HG03460 (cell line): ENCODE results near the gene STX12.
"Not testable (repeated sequence)": the region's sequence is repeated elsewhere in the genome, so short reads cannot be mapped to it uniquely, and the experiment has no call there.

ENCODE experiments used
- ATAC-seq: cut with Tn5 transposase; IDR thresholded peaks from one replicate; pipeline ENCODE4 v1.9.1; 2021; ENCODE audit not compliant: unreplicated experiment

The STX12 gene

GRCh38 chr1:27829339-27829960, 56.4 kb downstream of the STX12 start:
- ATAC-seq, result not testable (repeated sequence)

GRCh38 chr1:27830621-27831440, 57.8 kb downstream of the STX12 start, which contains the start of gene PPP1R8:
Gene PPP1R8, plus strand, starts transcription at chr1:27830782. Its CDS starts 54 bp downstream, at chr1:27830836.
- peak; percentile 89 for ATAC-seq

- no peak for ATAC-seq
Measured at GRCh38 chr1:27831568-27832410, 58.8 kb downstream of the STX12 start.

GRCh38 chr1:27832762-27833161, 59.7 kb downstream of the STX12 start:
- no peak for ATAC-seq

DNA sequence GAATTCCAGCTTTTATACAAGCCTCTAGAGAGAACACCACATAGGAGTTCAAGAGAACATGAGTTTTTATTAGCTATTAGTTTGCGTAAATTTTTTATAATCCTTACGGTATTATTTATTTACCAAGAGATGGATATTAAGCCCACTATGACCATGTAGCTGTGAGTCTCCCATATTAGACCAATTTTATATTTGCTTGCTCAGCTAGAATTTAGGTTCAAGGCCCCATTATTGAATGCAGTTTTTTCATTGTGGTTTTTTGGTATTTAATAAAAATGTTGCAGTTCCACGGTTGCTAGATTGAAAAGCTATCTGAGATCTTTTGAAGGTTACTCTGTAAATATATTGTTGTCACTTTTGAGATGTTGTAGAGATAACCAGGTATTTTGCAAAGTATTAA, 60.5 kb downstream of the STX12 start:
- ATAC-seq, result no peak

GRCh38 chr1:27835046-27835445, 62.0 kb downstream of the STX12 start:
- no peak for ATAC-seq

DNA sequence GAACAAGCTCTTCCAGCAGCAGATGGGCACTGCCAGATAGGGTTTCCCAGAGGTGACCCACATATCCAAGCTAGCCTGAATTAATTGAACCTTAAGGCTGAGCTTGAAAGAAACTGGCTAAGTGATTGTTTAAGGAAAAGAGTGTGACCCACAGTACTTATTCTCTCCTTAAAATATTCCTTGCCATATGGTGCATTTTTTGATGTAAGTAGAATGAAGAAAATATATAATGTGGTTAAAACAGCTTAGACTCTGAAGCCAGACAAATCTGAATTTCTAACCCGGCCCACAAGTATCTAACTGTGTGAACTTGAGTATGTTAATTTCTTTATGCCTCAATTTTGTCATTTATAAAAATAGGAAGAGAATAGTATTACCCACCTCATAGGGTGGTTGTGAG, 62.5 kb downstream of the STX12 start:
- no peak for ATAC-seq

- no peak for ATAC-seq
Measured at GRCh38 chr1:27849951-27850350, 76.9 kb downstream of the STX12 start.

- ATAC-seq, result no peak
Measured at GRCh38 chr1:27855085-27855484, 82.1 kb downstream of the STX12 start.

GRCh38 chr1:27856561-27857343, 83.7 kb downstream of the STX12 start:
- no peak for ATAC-seq

GRCh38 chr1:27857552-27857951, 84.5 kb downstream of the STX12 start:
- ATAC-seq, result not testable (repeated sequence)

GRCh38 chr1:27858072-27858948, 85.3 kb downstream of the STX12 start:
- peak; percentile 64 for ATAC-seq

DNA sequence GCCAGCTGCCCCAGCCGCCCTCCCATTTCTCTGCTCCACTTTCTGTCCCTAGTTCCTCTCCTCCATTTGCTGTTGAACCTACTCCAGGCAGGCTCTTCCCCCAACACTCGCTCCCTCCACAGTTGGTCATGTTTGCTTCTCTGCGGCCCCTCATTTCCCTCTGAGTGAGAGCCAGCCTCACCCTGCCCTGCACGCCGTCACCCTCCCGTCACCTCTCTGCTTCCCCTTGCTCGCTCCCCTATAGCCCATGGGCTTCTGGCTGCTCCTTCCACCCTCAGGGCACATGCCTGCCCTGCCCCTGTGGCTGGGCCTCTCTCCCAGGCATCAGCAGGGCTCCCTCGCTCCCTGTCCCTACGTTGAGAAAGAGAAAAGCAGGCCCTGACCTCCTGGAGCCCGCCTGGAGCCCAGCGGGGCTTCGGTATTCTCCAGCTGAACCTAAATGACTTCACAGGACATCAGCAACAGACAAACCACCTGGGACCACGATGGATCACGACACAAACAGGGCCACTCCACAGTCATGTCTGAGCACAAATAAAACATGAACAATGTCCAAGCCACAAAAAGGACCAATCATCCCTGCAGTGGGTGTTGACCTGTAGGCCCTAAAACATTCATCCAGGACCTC, 86.0 kb downstream of the STX12 start:
- ATAC-seq, result no peak

- ATAC-seq, result no peak
Measured at GRCh38 chr1:27861436-27861835, 88.4 kb downstream of the STX12 start.

GRCh38 chr1:27862004-27862403, 89.0 kb downstream of the STX12 start:
- no peak for ATAC-seq

GRCh38 chr1:27862671-27863537, 89.9 kb downstream of the STX12 start:
- ATAC-seq, result no peak

DNA sequence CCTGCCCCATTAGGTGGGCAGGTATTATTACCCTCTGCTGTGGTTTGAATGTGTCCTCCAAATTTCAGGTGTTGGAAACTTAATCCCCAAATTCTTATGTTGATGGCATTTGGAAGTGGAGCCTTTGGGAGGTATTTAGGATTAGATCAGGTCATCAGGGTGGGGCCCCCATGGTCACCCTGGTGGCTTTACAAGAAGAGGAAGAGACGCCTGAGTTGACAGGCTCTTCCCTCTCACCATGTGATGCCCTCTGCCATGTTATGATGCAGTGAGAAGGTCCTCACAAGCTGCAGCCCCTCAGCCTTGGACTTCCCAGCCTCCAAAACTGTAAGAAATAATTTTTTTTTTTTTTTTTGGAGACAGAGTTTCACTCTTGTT, 90.5 kb downstream of the STX12 start:
- ATAC-seq, result no peak

DNA sequence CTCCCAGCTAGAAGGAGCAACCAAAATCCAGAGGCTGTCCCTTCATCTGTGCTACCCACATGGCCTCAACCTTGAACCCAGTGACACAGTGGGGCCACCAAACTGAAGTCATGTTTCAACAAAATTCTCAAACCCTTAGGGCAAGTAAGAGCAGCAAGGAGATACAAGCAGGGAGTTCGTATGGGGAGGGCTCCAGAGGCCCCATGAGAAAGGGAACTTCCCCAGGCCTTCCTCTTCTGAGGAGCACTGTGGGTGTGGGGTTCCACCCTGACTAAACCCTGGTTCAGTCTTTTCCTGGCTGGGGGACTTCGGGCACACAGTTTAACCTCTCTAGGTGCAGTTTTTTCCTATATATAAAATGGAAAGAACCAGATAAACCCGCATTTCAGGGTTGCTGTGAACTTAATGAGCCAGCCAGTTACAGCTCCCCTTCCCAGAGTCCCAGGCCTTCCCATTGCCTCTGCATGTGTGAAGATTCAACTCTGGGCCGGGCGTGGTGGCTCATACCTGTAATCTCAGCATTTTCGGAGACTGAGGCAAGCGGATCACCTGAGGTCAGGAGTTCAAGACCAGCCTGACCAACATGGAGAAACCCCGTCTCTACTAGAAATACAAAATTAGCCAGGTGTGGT, 91.4 kb downstream of the STX12 start:
- ATAC-seq, result no peak
